ENCODE measurements around the gene HHEX.
"Not testable (repeated sequence)": the region's sequence is repeated elsewhere in the genome, so short reads cannot be mapped to it uniquely, and the experiment has no call there.

- TF ChIP-seq, protein P1, sequence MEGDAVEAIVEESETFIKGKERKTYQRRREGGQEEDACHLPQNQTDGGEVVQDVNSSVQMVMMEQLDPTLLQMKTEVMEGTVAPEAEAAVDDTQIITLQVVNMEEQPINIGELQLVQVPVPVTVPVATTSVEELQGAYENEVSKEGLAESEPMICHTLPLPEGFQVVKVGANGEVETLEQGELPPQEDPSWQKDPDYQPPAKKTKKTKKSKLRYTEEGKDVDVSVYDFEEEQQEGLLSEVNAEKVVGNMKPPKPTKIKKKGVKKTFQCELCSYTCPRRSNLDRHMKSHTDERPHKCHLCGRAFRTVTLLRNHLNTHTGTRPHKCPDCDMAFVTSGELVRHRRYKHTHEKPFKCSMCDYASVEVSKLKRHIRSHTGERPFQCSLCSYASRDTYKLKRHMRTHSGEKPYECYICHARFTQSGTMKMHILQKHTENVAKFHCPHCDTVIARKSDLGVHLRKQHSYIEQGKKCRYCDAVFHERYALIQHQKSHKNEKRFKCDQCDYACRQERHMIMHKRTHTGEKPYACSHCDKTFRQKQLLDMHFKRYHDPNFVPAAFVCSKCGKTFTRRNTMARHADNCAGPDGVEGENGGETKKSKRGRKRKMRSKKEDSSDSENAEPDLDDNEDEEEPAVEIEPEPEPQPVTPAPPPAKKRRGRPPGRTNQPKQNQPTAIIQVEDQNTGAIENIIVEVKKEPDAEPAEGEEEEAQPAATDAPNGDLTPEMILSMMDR (optimal IDR thresholded peaks at IDR 0.05 in 1 of 3, IDR thresholded peaks at IDR 0.05 in 1 of 3, conservative IDR thresholded peaks at IDR 0.05 in 1 of 3; ENCODE audit: extremely low read depth in 1 of 3, insufficient read depth in 2 of 3, low read length in 3 of 3): not testable (repeated sequence)
- TF ChIP-seq EZH2 (IDR thresholded peaks at IDR 0.05; ENCODE audit: low read length): not testable (repeated sequence)
Observed at GRCh38 chr10:92650864-92651263, 38.9 kb upstream of the HHEX start.
